HepG2 (cell line): ENCODE data around the gene TRPC4. TPM values are rescaled to one million over a fixed set of nuclear protein-coding genes. Genes with fewer than 3 reads are reported as not detected.

Experiments used
- ATAC-seq: fragments of 200-7000 bp; cut with Tn5 transposase; 3 replicates; pipeline ENCODE4 v1.9.1; 2020; ENCODE audit warnings: mild to moderate bottlenecking, moderate library complexity
- BruUV-seq: library from RNA; stranded (reverse); fragments of 400-500 nt; replicated peaks from 2 replicates; lab custom pipeline; 2021; lab: Mats Ljungman, UMichigan
- CTCF ChIA-PET: fragments of 300-600 bp; formaldehyde crosslinking; extraction: SDS; loops from one replicate; lab custom pipeline; 2021; ENCODE audit warnings: low total read pairs, inconsistent platforms, low intra/inter-chr PET ratio; lab: Yijun Ruan, JAX
- POLR2A ChIA-PET: fragments of 350-600 bp; sonication (Branson Sonifier 250); formaldehyde crosslinking; loops from one replicate; lab custom pipeline; 2020; ENCODE audit warnings: antibody characterized with exemption, inconsistent platforms; lab: Yijun Ruan, JAX
- DNase-seq: peaks from one replicate; pipeline ENCODE4 v3.0.0-alpha.2; 2015; ENCODE audit warnings: low spot score
- FAIRE-seq: peaks from 3 replicates; lab custom pipeline; 2011; peaks lifted over from hg19 to GRCh38; lab: Jason Lieb, UNC
- H2AFZ ChIP-seq: one replicate; pipeline ENCODE4 v1.6.1; 2011; ENCODE audit warnings: low read length, inconsistent platforms
- H3K27ac ChIP-seq: fragments of 300-600 bp; 3 replicates; pipeline ENCODE4 v1.8.0; 2011; ENCODE audit warnings: mixed run types, mild to moderate bottlenecking, mixed read lengths, low read length, inconsistent platforms; ENCODE audit not compliant: insufficient read depth; ENCODE audit errors: extremely low read length
- H3K27me3 ChIP-seq, 2 experiments: fragments of 200-600 bp in 1 of 2; 2 replicates in 1 of 2; 3 replicates in 1 of 2; pipeline versions ENCODE4 v1.6.0 to v1.8.0; 2011; ENCODE audit warnings: low read length in 2 of 2, mild to moderate bottlenecking in 2 of 2, moderate library complexity in 2 of 2, inconsistent platforms in 1 of 2; ENCODE audit not compliant: insufficient read depth in 2 of 2, control insufficient read depth in 1 of 2
- H3K36me3 ChIP-seq, 2 experiments: fragments of 200-600 bp in 1 of 2; replicated peaks in 1 of 2; 2 replicates in 1 of 2; 3 replicates in 1 of 2; pipeline versions ENCODE4 v1.5.1 to v1.8.0; 2011; ENCODE audit warnings: low read length in 2 of 2, inconsistent platforms in 1 of 2; ENCODE audit not compliant: insufficient read depth in 2 of 2, control insufficient read depth in 1 of 2
- H3K4me1 ChIP-seq: 2 replicates; pipeline ENCODE4 v1.5.1; 2012; ENCODE audit warnings: low read length, inconsistent platforms; ENCODE audit not compliant: insufficient read depth
- H3K4me2 ChIP-seq: 2 replicates; pipeline ENCODE4 v1.6.0; 2011; ENCODE audit warnings: low read depth, low read length, inconsistent platforms
- H3K4me3 ChIP-seq, 3 experiments: fragments of 200-600 bp in 1 of 3; sonication (generic), shearing (Covaris generic) in 1 of 3; replicated peaks in 1 of 3; 2 replicates each; pipeline ENCODE4 v1.5.1; 2011 to 2016; ENCODE audit warnings: low read length in 3 of 3, inconsistent platforms in 2 of 3, low read depth in 2 of 3, mild to moderate bottlenecking in 2 of 3, control low read depth in 1 of 3, mixed read lengths in 1 of 3; ENCODE audit not compliant: insufficient read depth in 1 of 3
- H3K79me2 ChIP-seq: one replicate; pipeline ENCODE4 v1.6.1; 2011; ENCODE audit warnings: low read length, inconsistent platforms; ENCODE audit not compliant: insufficient read depth
- H3K9ac ChIP-seq: 2 replicates; pipeline ENCODE4 v1.6.0; 2011; ENCODE audit warnings: mild to moderate bottlenecking, low read depth, low read length, inconsistent platforms; ENCODE audit not compliant: insufficient read depth
- H3K9me3 ChIP-seq: 2 replicates; pipeline ENCODE4 v1.5.1; 2012; ENCODE audit warnings: mild to moderate bottlenecking, low read length
- H4K20me1 ChIP-seq: 2 replicates; pipeline ENCODE4 v1.6.0; 2011; ENCODE audit warnings: inconsistent platforms, mild to moderate bottlenecking, low read length, moderate library complexity; ENCODE audit not compliant: insufficient read depth
- CTCF ChIP-seq: sonication (generic); formaldehyde crosslinking; IDR thresholded peaks from 2 replicates; pipeline ENCODE4 v1.5.0; 2020; ENCODE audit warnings: mild to moderate bottlenecking, missing genetic modification reagents, moderate library complexity
- HMG20B ChIP-seq: conservative IDR thresholded peaks from 2 replicates; pipeline ENCODE4 v1.6.1; 2016; ENCODE audit warnings: missing genetic modification reagents, missing compliant biosample characterization
- HOXA7 ChIP-seq: sonication (generic); formaldehyde crosslinking; IDR thresholded peaks from 2 replicates; pipeline ENCODE4 v1.8.1; 2022; ENCODE audit warnings: mild to moderate bottlenecking, missing genetic modification reagents, moderate library complexity
- KAT2B ChIP-seq: fragments of 150-350 bp; IDR thresholded peaks from 2 replicates; pipeline ENCODE4 v1.6.1; 2014; ENCODE audit warnings: low read depth, low read length, borderline replicate concordance
- KLF6 ChIP-seq: IDR thresholded peaks from 2 replicates; pipeline ENCODE4 v1.8.0; 2016; ENCODE audit warnings: missing biosample characterization, missing genetic modification reagents
- NFIB ChIP-seq: sonication (generic); formaldehyde crosslinking; IDR thresholded peaks from 2 replicates; pipeline ENCODE4 v1.9.0; 2021; ENCODE audit warnings: missing genetic modification reagents, mild to moderate bottlenecking, borderline replicate concordance
- RARA ChIP-seq: IDR thresholded peaks from 2 replicates; pipeline ENCODE4 v1.6.1; 2016; ENCODE audit warnings: missing genetic modification reagents, missing compliant biosample characterization
- SMAD3 ChIP-seq: sonication (generic); formaldehyde crosslinking; IDR thresholded peaks from 2 replicates; pipeline ENCODE4 v1.4.0; 2020; ENCODE audit warnings: missing genetic modification reagents
- TBX2 ChIP-seq: sonication (generic); formaldehyde crosslinking; IDR thresholded peaks from 2 replicates; pipeline ENCODE4 v1.5.0; 2020; ENCODE audit warnings: missing genetic modification reagents, mild to moderate bottlenecking, borderline replicate concordance
- ZNF224 ChIP-seq: sonication (generic); formaldehyde crosslinking; IDR thresholded peaks from 2 replicates; pipeline ENCODE4 v1.5.0; 2020; ENCODE audit warnings: mild to moderate bottlenecking, missing genetic modification reagents
- ZNF784 ChIP-seq: sonication (generic); formaldehyde crosslinking; IDR thresholded peaks from 2 replicates; pipeline ENCODE4 v1.5.1; 2020; ENCODE audit warnings: missing genetic modification reagents, mild to moderate bottlenecking, borderline replicate concordance
- WGBS: methylation state at CpG from one replicate; pipeline ENCODE4 v1.1.6; 2017; ENCODE audit warnings: low lambda C conversion rate; 5-methylcytosine and 5-hydroxymethylcytosine counted together
- in situ Hi-C: cut with HindIII; loops from 2 replicates; pipeline ENCODE4 v1.10.0; 2017; ENCODE audit warnings: low pct_unique_long_range_greater_than_20kb; ENCODE audit not compliant: extremely low pct_ligation_motif_present
- intact Hi-C: fragments of 100-400 bp; cut with micrococcal nuclease; formaldehyde crosslinking; loops from one replicate; pipeline ENCODE4 v1.10.0; 2022; ENCODE audit not compliant: unreplicated experiment
- polyA plus RNA-seq, 8 experiments: library from polyadenylated mRNA; depleted of rRNA in 3 of 8; stranded (reverse) in 7 of 8; unstranded in 1 of 8; fragments of >200 nt; fragmentation: Illumina TruSeq in 4 of 8; extraction: Trizol in 4 of 8; gene quantifications; 2 replicates each; pipeline versions ENCODE4 v1.2.1 to v1.2.3, GENCODE V29; 2011 to 2016; ENCODE audit warnings: low read depth in 4 of 8, missing spikeins in 1 of 8, mixed read lengths in 1 of 8; ENCODE audit not compliant: insufficient read depth in 1 of 8
- total RNA-seq, 5 experiments: library from RNA; depleted of rRNA; stranded (reverse); fragments of >200 nt; fragmentation: Illumina TruSeq; extraction: Trizol; gene quantifications; 2 replicates each; pipeline ENCODE4 v1.2.3, GENCODE V29; 2016; ENCODE audit warnings: low read depth in 1 of 5
- TF ChIP-seq, protein P1 (sequence below): IDR thresholded peaks from 2 replicates; pipeline ENCODE4 v1.6.1; 2016; ENCODE audit warnings: mild to moderate bottlenecking
- TF ChIP-seq, protein P2 (sequence below): sonication (generic); formaldehyde crosslinking; IDR thresholded peaks from 2 replicates; pipeline ENCODE4 v1.8.0; 2023; ENCODE audit warnings: mild to moderate bottlenecking, missing genetic modification reagents
- TF ChIP-seq, protein P3 (sequence below), 2 experiments: sonication (generic) in 1 of 2; formaldehyde crosslinking in 1 of 2; IDR thresholded peaks; 2 replicates each; pipeline versions ENCODE4 v1.5.1 to v1.6.1; 2011 to 2020; ENCODE audit warnings: borderline replicate concordance in 1 of 2, low read depth in 1 of 2, low read length in 1 of 2, mild to moderate bottlenecking in 1 of 2, missing genetic modification reagents in 1 of 2, moderate library complexity in 1 of 2

The TRPC4 gene
- total and polyA plus RNA-seq, 2 of the 13 experiments (the other 11 are each of a cell fraction or from before 2014, with no cell fraction given) = not detected

- peak; percentile 41 for TF ChIP-seq CTCF (CRISPR knock-in tag)
- TF ChIP-seq, protein P1, sequence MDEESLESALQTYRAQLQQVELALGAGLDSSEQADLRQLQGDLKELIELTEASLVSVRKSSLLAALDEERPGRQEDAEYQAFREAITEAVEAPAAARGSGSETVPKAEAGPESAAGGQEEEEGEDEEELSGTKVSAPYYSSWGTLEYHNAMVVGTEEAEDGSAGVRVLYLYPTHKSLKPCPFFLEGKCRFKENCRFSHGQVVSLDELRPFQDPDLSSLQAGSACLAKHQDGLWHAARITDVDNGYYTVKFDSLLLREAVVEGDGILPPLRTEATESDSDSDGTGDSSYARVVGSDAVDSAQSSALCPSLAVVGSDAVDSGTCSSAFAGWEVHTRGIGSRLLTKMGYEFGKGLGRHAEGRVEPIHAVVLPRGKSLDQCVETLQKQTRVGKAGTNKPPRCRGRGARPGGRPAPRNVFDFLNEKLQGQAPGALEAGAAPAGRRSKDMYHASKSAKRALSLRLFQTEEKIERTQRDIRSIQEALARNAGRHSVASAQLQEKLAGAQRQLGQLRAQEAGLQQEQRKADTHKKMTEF (CRISPR knock-in tag) = no peak
Measured at GRCh38 chr13:37869756-37870488, at the start of gene TRPC4 (continued).

DNA sequence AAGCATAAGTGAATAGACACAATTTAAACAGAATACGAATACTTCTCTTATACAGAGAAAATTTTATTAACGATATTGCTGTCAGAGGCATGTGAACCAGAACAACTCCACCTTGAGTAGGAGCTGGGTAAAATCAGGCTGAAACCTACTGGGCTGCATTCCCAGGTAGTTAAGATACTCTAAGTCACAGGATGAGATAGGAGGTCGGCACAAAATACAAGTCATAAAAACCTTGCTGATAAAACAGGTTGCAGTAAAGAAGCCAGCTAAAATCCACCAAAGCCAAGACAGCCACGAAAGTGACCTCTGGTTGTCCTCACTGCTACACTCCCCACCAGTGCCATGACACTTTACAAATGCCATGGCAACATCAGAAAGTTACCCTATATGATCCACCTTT lies 49.2 kb upstream of the TRPC4 start:
- 19% methylated on average over 4 of the region's 4 CpGs for WGBS
- Histone ChIP-seq H2AFZ (no peak overlapping the region), H3K4me3 (no peak overlapping the region)
- TF ChIP-seq KAT2B (no peak), ZNF784 (CRISPR knock-in tag) (no peak), HOXA7 (CRISPR knock-in tag) (no peak), HMG20B (no peak), SMAD3 (CRISPR knock-in tag) (no peak), ZNF224 (CRISPR knock-in tag) (no peak), KLF6 (no peak), RARA (CRISPR knock-in tag) (no peak), NFIB (no peak), TBX2 (CRISPR knock-in tag) (no peak)
- TF ChIP-seq, protein P2, sequence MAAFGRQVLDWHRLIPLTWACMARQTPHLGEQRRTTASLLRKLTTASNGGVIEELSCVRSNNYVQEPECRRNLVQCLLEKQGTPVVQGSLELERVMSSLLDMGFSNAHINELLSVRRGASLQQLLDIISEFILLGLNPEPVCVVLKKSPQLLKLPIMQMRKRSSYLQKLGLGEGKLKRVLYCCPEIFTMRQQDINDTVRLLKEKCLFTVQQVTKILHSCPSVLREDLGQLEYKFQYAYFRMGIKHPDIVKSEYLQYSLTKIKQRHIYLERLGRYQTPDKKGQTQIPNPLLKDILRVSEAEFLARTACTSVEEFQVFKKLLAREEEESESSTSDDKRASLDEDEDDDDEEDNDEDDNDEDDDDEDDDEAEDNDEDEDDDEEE (CRISPR knock-in tag) = no peak
- TF ChIP-seq, protein P3, sequence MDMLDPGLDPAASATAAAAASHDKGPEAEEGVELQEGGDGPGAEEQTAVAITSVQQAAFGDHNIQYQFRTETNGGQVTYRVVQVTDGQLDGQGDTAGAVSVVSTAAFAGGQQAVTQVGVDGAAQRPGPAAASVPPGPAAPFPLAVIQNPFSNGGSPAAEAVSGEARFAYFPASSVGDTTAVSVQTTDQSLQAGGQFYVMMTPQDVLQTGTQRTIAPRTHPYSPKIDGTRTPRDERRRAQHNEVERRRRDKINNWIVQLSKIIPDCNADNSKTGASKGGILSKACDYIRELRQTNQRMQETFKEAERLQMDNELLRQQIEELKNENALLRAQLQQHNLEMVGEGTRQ (IDR thresholded peaks at IDR 0.05; ENCODE audit: low read depth, low read length) = no peak
- TF ChIP-seq, protein P3 (CRISPR knock-in tag; IDR thresholded peaks at IDR 0.05; ENCODE audit: borderline replicate concordance) = no peak

More for the DNA sequence above, 49.2 kb upstream of the TRPC4 start:
- ATAC-seq = no peak
- H3K4me2 ChIP-seq = no peak overlapping the region
- H3K4me1 ChIP-seq = no peaks in the 10 kb centered on the region
- no peaks in the 10 kb centered on the region for H3K27me3 ChIP-seq
- no peak for DNase-seq
- H3K9me3 ChIP-seq = peaks cover 14% of the 10 kb centered on the region; the same call in 1 of the 2 replicates
- CTCF ChIA-PET = no interaction called here
- POLR2A ChIA-PET = no interaction called here
- FAIRE-seq = no peak
- H3K79me2 ChIP-seq = no peaks in the 10 kb centered on the region
- BruUV-seq = no TSS peak
- in situ Hi-C loops = no loop called here
- H3K9ac ChIP-seq = no peak overlapping the region
- H3K36me3 ChIP-seq = no peaks in the 10 kb centered on the region
- H3K27ac ChIP-seq = no peak overlapping the region
- H4K20me1 ChIP-seq = no peaks in the 10 kb centered on the region
- intact Hi-C loops = no loop called here
